MM.1S (cell line): ENCODE results near the gene STAP2.

Experiments used
- DNase-seq: peaks from one replicate; pipeline ENCODE4 v3.0.0-alpha.2; 2015
- H2AFZ ChIP-seq: fragments of 300-600 bp; sonication (generic); 2 replicates; pipeline ENCODE4 v1.6.0; 2016; ENCODE audit warnings: antibody characterized with exemption, low read length
- H3F3A ChIP-seq: fragments of 300-600 bp; sonication (generic); 2 replicates; pipeline ENCODE4 v1.6.1; 2016; ENCODE audit warnings: mild to moderate bottlenecking, antibody characterized with exemption, low read length, moderate library complexity, mixed read lengths; ENCODE audit not compliant: insufficient read depth
- H3K27ac ChIP-seq: fragments of 300-600 bp; sonication (generic); 2 replicates; pipeline ENCODE4 v1.5.1; 2016; ENCODE audit warnings: mild to moderate bottlenecking, low read length
- H3K27me3 ChIP-seq: fragments of 300-600 bp; sonication (generic); replicated peaks from 2 replicates; pipeline ENCODE4 v1.6.0; 2016; ENCODE audit warnings: low read length; ENCODE audit not compliant: insufficient read depth
- H3K36me3 ChIP-seq: fragments of 300-600 bp; sonication (generic); replicated peaks from 2 replicates; pipeline ENCODE4 v1.6.1; 2016; ENCODE audit warnings: mild to moderate bottlenecking, low read length, mixed read lengths; ENCODE audit not compliant: insufficient read depth
- H3K4me1 ChIP-seq: fragments of 300-600 bp; sonication (generic); 2 replicates; pipeline ENCODE4 v1.6.1; 2016; ENCODE audit warnings: low read length, mixed read lengths
- H3K4me2 ChIP-seq: fragments of 300-600 bp; sonication (generic); 2 replicates; pipeline ENCODE4 v1.6.0; 2016; ENCODE audit warnings: low read depth, low read length
- H3K4me3 ChIP-seq: fragments of 300-600 bp; sonication (generic); 2 replicates; pipeline ENCODE4 v1.5.1; 2016; ENCODE audit warnings: low read length, mixed read lengths
- H3K79me2 ChIP-seq: fragments of 300-600 bp; sonication (generic); 2 replicates; pipeline ENCODE4 v1.6.1; 2016; ENCODE audit warnings: mixed run types, low read length, mixed read lengths
- H3K9ac ChIP-seq: fragments of 300-600 bp; sonication (generic); 2 replicates; pipeline ENCODE4 v1.6.1; 2016; ENCODE audit warnings: low read length, mixed read lengths
- H3K9me2 ChIP-seq: fragments of 300-600 bp; sonication (generic); replicated peaks from 2 replicates; pipeline ENCODE4 v1.6.1; 2016; ENCODE audit warnings: mild to moderate bottlenecking, low read length, mixed read lengths; ENCODE audit not compliant: insufficient read depth
- H3K9me3 ChIP-seq: fragments of 300-600 bp; sonication (generic); replicated peaks from 2 replicates; pipeline ENCODE4 v1.6.1; 2016; ENCODE audit warnings: mild to moderate bottlenecking, low read length, mixed read lengths; ENCODE audit not compliant: insufficient read depth
- H4K20me1 ChIP-seq: fragments of 300-600 bp; sonication (generic); 2 replicates; pipeline ENCODE4 v1.6.1; 2016; ENCODE audit warnings: mild to moderate bottlenecking, low read length, moderate library complexity, mixed read lengths; ENCODE audit not compliant: insufficient read depth
- EZH2 ChIP-seq: fragments of 300-600 bp; sonication (generic); optimal IDR thresholded peaks from 2 replicates; pipeline ENCODE3; 2017; ENCODE audit warnings: low read depth, mild to moderate bottlenecking, antibody characterized with exemption, low read length, mixed read lengths
- EZH2phosphoT487 ChIP-seq: fragments of 300-600 bp; sonication (generic); IDR thresholded peaks from 2 replicates; pipeline ENCODE4 v1.6.1; 2018; ENCODE audit warnings: antibody characterized with exemption, low read length
- TF ChIP-seq, protein P1 (sequence below): fragments of 300-600 bp; sonication (generic); IDR thresholded peaks from 2 replicates; pipeline ENCODE4 v1.5.1; 2016; ENCODE audit warnings: antibody characterized with exemption, low read length, mixed read lengths

Gene STAP2

GRCh38 chr19:4326837-4327251 is 11.8 kb downstream of the STAP2 start:
- Histone ChIP-seq H3F3A (no peaks in the 10 kb centered on the region), H3K4me3 (no peak overlapping the region), H3K9ac (no peak overlapping the region), H3K27ac (no peak overlapping the region), H3K4me1 (0 out of 2 replicates have a peak, but pooled peaks cover 3% of the 10 kb centered on the region), H2AFZ (no peak overlapping the region), H3K4me2 (peak overlapping the region; percentile 63; the same call in 1 of the 2 replicates), H3K27me3 (peaks cover 23% of the 10 kb centered on the region), H3K79me2 (no peaks in the 10 kb centered on the region), H4K20me1 (no peaks in the 10 kb centered on the region), H3K9me2 (no peaks in the 10 kb centered on the region), H3K36me3 (no peaks in the 10 kb centered on the region), H3K9me3 (no peaks in the 10 kb centered on the region)
- no peak for DNase-seq
- TF ChIP-seq EZH2phosphoT487 (no peak), EZH2 (no peak)
- TF ChIP-seq, protein P1, sequence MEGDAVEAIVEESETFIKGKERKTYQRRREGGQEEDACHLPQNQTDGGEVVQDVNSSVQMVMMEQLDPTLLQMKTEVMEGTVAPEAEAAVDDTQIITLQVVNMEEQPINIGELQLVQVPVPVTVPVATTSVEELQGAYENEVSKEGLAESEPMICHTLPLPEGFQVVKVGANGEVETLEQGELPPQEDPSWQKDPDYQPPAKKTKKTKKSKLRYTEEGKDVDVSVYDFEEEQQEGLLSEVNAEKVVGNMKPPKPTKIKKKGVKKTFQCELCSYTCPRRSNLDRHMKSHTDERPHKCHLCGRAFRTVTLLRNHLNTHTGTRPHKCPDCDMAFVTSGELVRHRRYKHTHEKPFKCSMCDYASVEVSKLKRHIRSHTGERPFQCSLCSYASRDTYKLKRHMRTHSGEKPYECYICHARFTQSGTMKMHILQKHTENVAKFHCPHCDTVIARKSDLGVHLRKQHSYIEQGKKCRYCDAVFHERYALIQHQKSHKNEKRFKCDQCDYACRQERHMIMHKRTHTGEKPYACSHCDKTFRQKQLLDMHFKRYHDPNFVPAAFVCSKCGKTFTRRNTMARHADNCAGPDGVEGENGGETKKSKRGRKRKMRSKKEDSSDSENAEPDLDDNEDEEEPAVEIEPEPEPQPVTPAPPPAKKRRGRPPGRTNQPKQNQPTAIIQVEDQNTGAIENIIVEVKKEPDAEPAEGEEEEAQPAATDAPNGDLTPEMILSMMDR: no peak

DNA sequence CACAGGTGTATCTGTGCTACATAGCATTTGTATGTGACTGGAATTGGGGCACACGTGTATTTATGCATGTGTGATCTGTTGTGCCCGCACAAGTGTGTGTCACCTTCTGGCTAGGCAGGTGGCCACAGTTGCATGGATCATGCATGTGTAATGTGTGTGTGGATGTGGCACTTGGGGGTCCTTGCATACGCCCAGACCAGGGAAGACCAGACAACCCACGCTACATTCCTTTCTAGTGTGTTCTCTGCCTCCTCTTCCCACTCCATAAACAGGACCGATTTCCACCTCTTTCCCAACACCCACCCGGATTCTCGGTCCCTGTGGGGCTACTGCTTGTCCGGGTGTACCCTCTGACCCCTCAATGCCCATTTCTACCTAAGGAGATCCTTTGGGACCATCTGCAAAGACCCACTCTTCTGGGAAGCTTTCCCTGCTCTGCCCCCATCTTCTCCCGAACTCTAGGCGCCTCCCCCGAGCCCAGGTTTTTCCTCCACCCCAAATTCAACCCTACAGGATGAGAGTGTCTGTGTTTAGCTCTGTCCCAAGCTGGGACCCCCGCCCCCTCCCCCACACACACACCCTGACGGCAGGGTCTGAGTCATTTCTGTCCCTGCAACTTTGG is 12.3 kb downstream of the STAP2 start:
- Histone ChIP-seq H3K9me3 (no peaks in the 10 kb centered on the region), H3K27ac (no peak overlapping the region), H3K27me3 (peaks cover 23% of the 10 kb centered on the region), H3K4me2 (no peak overlapping the region), H3F3A (no peaks in the 10 kb centered on the region), H4K20me1 (no peaks in the 10 kb centered on the region), H3K9ac (no peak overlapping the region), H3K36me3 (no peaks in the 10 kb centered on the region), H3K4me1 (0 out of 2 replicates have a peak, but pooled peaks cover 3% of the 10 kb centered on the region), H3K9me2 (no peaks in the 10 kb centered on the region), H3K79me2 (no peaks in the 10 kb centered on the region), H3K4me3 (no peak overlapping the region), H2AFZ (no peak overlapping the region)
- no peak for DNase-seq
- TF ChIP-seq EZH2phosphoT487 (no peak), EZH2 (no peak)
- TF ChIP-seq, protein P1: no peak

GRCh38 chr19:4324228-4324627 is 14.4 kb downstream of the STAP2 start:
- no peaks in the 10 kb centered on the region for H3K9me3 ChIP-seq
- H3K4me1 ChIP-seq: 0 out of 2 replicates have a peak, but pooled peaks cover 3% of the 10 kb centered on the region
- no peak for DNase-seq
- no peak overlapping the region for H3K4me2 ChIP-seq
- H3K79me2 ChIP-seq: no peaks in the 10 kb centered on the region
- H3F3A ChIP-seq: no peaks in the 10 kb centered on the region
- no peaks in the 10 kb centered on the region for H4K20me1 ChIP-seq
- H3K27ac ChIP-seq: no peak overlapping the region
- H3K36me3 ChIP-seq: no peaks in the 10 kb centered on the region
- no peak overlapping the region for H2AFZ ChIP-seq
- TF ChIP-seq, protein P1: no peak
- TF ChIP-seq EZH2 (no peak), EZH2phosphoT487 (no peak)
- H3K9ac ChIP-seq: no peak overlapping the region
- H3K27me3 ChIP-seq: peaks cover 30% of the 10 kb centered on the region
- H3K4me3 ChIP-seq: no peak overlapping the region
- H3K9me2 ChIP-seq: no peaks in the 10 kb centered on the region
